IMR-90 (cell line): ENCODE data around the gene OTOR. TPM values are rescaled to one million over a fixed set of nuclear protein-coding genes. Genes with fewer than 3 reads are reported as not detected.

Experiments used
- ATAC-seq: fragments of 200-7000 bp; cut with Tn5 transposase; 2 replicates; pipeline ENCODE4 v1.9.1; 2020; ENCODE audit warnings: low read depth, mild to moderate bottlenecking, moderate library complexity
- BruUV-seq: library from RNA; stranded (reverse); fragments of 400-500 nt; replicated peaks from 2 replicates; lab custom pipeline; 2021; lab: Mats Ljungman, UMichigan
- CTCF ChIA-PET: fragments of 300-600 bp; formaldehyde crosslinking; extraction: SDS; loops from one replicate; lab custom pipeline; 2021; ENCODE audit warnings: antibody characterized with exemption; lab: Yijun Ruan, JAX
- POLR2A ChIA-PET: fragments of 300-600 bp; sonication (Branson Sonifier 250); formaldehyde crosslinking; loops from one replicate; lab custom pipeline; 2022; ENCODE audit warnings: antibody characterized with exemption; ENCODE audit not compliant: unreplicated experiment; lab: Charles Lee
- DNase-seq: peaks from one replicate; pipeline ENCODE4 v3.0.0; 2013
- H2AFZ ChIP-seq: replicated peaks from 2 replicates; pipeline ENCODE3; 2013; ENCODE audit warnings: low read length, mild to moderate bottlenecking; ENCODE audit not compliant: poor library complexity
- H2AK5ac ChIP-seq: 2 replicates; pipeline ENCODE4 v1.6.1; 2013; ENCODE audit warnings: low read depth, low read length, inconsistent platforms
- H2AK9ac ChIP-seq: replicated peaks from 2 replicates; pipeline ENCODE3; 2013; ENCODE audit warnings: mild to moderate bottlenecking, low read depth, low read length, moderate library complexity; ENCODE audit not compliant: poor library complexity
- H2BK120ac ChIP-seq: 2 replicates; pipeline ENCODE4 v1.6.1; 2013; ENCODE audit warnings: low read depth, low read length, inconsistent platforms
- H2BK15ac ChIP-seq: 3 replicates; pipeline ENCODE4 v1.6.1; 2013; ENCODE audit warnings: low read depth, low read length, inconsistent platforms
- H2BK20ac ChIP-seq: 2 replicates; pipeline ENCODE4 v1.6.1; 2013; ENCODE audit warnings: low read depth, mild to moderate bottlenecking, inconsistent platforms, low read length, moderate library complexity
- H2BK5ac ChIP-seq: 2 replicates; pipeline ENCODE4 v1.6.1; 2013; ENCODE audit warnings: mild to moderate bottlenecking, low read depth, low read length, inconsistent platforms; ENCODE audit not compliant: poor library complexity, severe bottlenecking
- H3K14ac ChIP-seq: replicated peaks from 2 replicates; pipeline ENCODE4 v1.6.1; 2013; ENCODE audit warnings: low read depth, low read length, inconsistent platforms
- H3K18ac ChIP-seq: 2 replicates; pipeline ENCODE4 v1.6.1; 2013; ENCODE audit warnings: low read depth, low read length, control low read depth
- H3K23ac ChIP-seq: 2 replicates; pipeline ENCODE4 v1.6.1; 2013; ENCODE audit warnings: low read depth, low read length, inconsistent platforms
- H3K27ac ChIP-seq: 2 replicates; pipeline ENCODE4 v1.5.1; 2013; ENCODE audit warnings: mild to moderate bottlenecking, control low read depth, low read length; ENCODE audit not compliant: insufficient read depth
- H3K27me3 ChIP-seq: 2 replicates; pipeline ENCODE4 v1.6.1; 2013; ENCODE audit warnings: low read length; ENCODE audit not compliant: control insufficient read depth, insufficient read depth
- H3K36me3 ChIP-seq: 2 replicates; pipeline ENCODE4 v1.6.1; 2013; ENCODE audit warnings: low read length, mixed read lengths; ENCODE audit not compliant: control insufficient read depth, insufficient read depth
- H3K4ac ChIP-seq: 2 replicates; pipeline ENCODE4 v1.6.1; 2013; ENCODE audit warnings: low read depth, low read length, inconsistent platforms
- H3K4me1 ChIP-seq: 2 replicates; pipeline ENCODE4 v1.6.1; 2013; ENCODE audit warnings: low read length, mixed read lengths; ENCODE audit not compliant: control insufficient read depth, insufficient read depth
- H3K4me2 ChIP-seq: 2 replicates; pipeline ENCODE4 v1.6.1; 2013; ENCODE audit warnings: low read depth, mild to moderate bottlenecking, control low read depth, low read length, moderate library complexity
- H3K4me3 ChIP-seq: 2 replicates; pipeline ENCODE4 v1.5.1; 2013; ENCODE audit warnings: low read depth, mild to moderate bottlenecking, control low read depth, low read length, moderate library complexity; ENCODE audit not compliant: insufficient read depth
- H3K56ac ChIP-seq: 2 replicates; pipeline ENCODE4 v1.6.1; 2013; ENCODE audit warnings: low read length, inconsistent platforms; ENCODE audit not compliant: insufficient read depth; ENCODE audit errors: extremely low read depth
- H3K79me1 ChIP-seq, 2 experiments: 2 replicates each; pipeline ENCODE4 v1.6.1; 2013; ENCODE audit warnings: low read length in 2 of 2, inconsistent platforms in 1 of 2, low read depth in 1 of 2
- H3K9ac ChIP-seq: 2 replicates; pipeline ENCODE4 v1.6.1; 2013; ENCODE audit warnings: low read depth, low read length, control low read depth
- H3K9me1 ChIP-seq: 2 replicates; pipeline ENCODE4 v1.6.1; 2013; ENCODE audit warnings: low read length, inconsistent platforms; ENCODE audit not compliant: insufficient read depth
- H3K9me3 ChIP-seq: 2 replicates; pipeline ENCODE4 v1.6.1; 2013; ENCODE audit warnings: low read length; ENCODE audit not compliant: control insufficient read depth, insufficient read depth
- H4K20me1 ChIP-seq: 2 replicates; pipeline ENCODE4 v1.6.1; 2013; ENCODE audit warnings: low read length, inconsistent platforms; ENCODE audit not compliant: insufficient read depth
- H4K5ac ChIP-seq: 2 replicates; pipeline ENCODE4 v1.6.1; 2013; ENCODE audit warnings: mild to moderate bottlenecking, low read depth, low read length, control low read depth
- H4K8ac ChIP-seq, 2 experiments: 2 replicates each; pipeline ENCODE4 v1.6.1; 2013; ENCODE audit warnings: low read depth in 2 of 2, low read length in 2 of 2, control low read depth in 1 of 2, inconsistent platforms in 1 of 2
- H4K91ac ChIP-seq: 2 replicates; pipeline ENCODE4 v1.6.1; 2013; ENCODE audit warnings: low read depth, low read length, inconsistent platforms; ENCODE audit not compliant: insufficient read depth
- CEBPB ChIP-seq: IDR thresholded peaks from 2 replicates; pipeline ENCODE4 v1.6.1; 2012; ENCODE audit warnings: low read depth, low read length, improper control_type of control experiment
- MAFK ChIP-seq: IDR thresholded peaks from 2 replicates; pipeline ENCODE4 v1.6.1; 2012; ENCODE audit warnings: low read depth, low read length, improper control_type of control experiment
- WGBS, 2 experiments: methylation state at CpG; one replicate each; pipeline versions ENCODE4 v1.1.5 to v1.1.7; 2013; ENCODE audit warnings: missing lambda C conversion rate in 2 of 2; ENCODE audit not compliant: insufficient read length in 1 of 2; ENCODE audit errors: extremely low coverage in 2 of 2; 5-methylcytosine and 5-hydroxymethylcytosine counted together
- dilution Hi-C: fragments of 300-500 bp; cut with HindIII; formaldehyde crosslinking; loops from one replicate; pipeline ENCODE4 v1.14.3; 2018; ENCODE audit warnings: low sequenced_read_pairs; ENCODE audit not compliant: unreplicated experiment
- in situ Hi-C: fragments of 300-500 bp; cut with MboI; formaldehyde crosslinking; loops from 3 replicates; pipeline ENCODE4 v1.14.3; 2019; ENCODE audit warnings: low sequenced_read_pairs, inconsistent platforms, mixed read lengths
- intact Hi-C: fragments of 100-400 bp; cut with micrococcal nuclease; formaldehyde crosslinking; loops from 2 replicates; pipeline ENCODE4 v1.10.0; 2022
- polyA plus RNA-seq, 3 experiments: library from polyadenylated mRNA; depleted of rRNA; stranded (reverse); fragments of >200 nt; gene quantifications; 2 replicates each; pipeline ENCODE4 v1.2.3, GENCODE V29; 2012; ENCODE audit warnings: low replicate concordance in 1 of 3
- total RNA-seq: library from RNA; depleted of rRNA; stranded (reverse); fragments of >200 nt; gene quantifications from 2 replicates; pipeline ENCODE4 v1.2.3, GENCODE V29; 2012

OTOR gene
- total and polyA plus RNA-seq, 2 of the 4 experiments (the other 2 are of a cell fraction): not detected

GRCh38 chr20:16711661-16712258 is 36.4 kb upstream of the OTOR start:
- ATAC-seq (no peak), DNase-seq (no peak)
- Histone ChIP-seq H2AK5ac (no peak overlapping the region), H3K4me3 (no peak overlapping the region), H2BK5ac (no peak overlapping the region), H3K23ac (no peak overlapping the region), H3K27ac (no peak overlapping the region), H3K79me1 (no peaks in the 10 kb centered on the region), H3K9me3 (no peaks in the 10 kb centered on the region), H3K4me2 (no peak overlapping the region), H3K14ac (no peak overlapping the region), H2AK9ac (no peak overlapping the region), H3K9me1 (no peaks in the 10 kb centered on the region), H2BK15ac (no peak overlapping the region), H3K18ac (no peak overlapping the region), H4K8ac (no peak overlapping the region), H4K91ac (no peak overlapping the region), H3K36me3 (no peaks in the 10 kb centered on the region), H4K5ac (no peak overlapping the region), H3K4ac (no peak overlapping the region), H3K27me3 (peaks cover 3% of the 10 kb centered on the region), H2AFZ (no peak overlapping the region), H3K56ac (no peak overlapping the region), H3K9ac (no peak overlapping the region), H3K4me1 (no peaks in the 10 kb centered on the region), H2BK120ac (no peak overlapping the region), H4K20me1 (no peaks in the 10 kb centered on the region), H2BK20ac (no peak overlapping the region)
- dilution Hi-C loops (no loop called here), intact Hi-C loops (no loop called here), in situ Hi-C loops (no loop called here)
- TF ChIP-seq MAFK: no peak
- peak; percentile 81 for TF ChIP-seq CEBPB
- no CpG with 5 or more reads among the region's 4 CpGs for WGBS, 2 experiments
- BruUV-seq: no TSS peak
- ChIA-PET POLR2A (no interaction called here), CTCF (no interaction called here)
